GM21737 (cell line): Measurements from ENCODE around the gene PIGP.
"Not testable (repeated sequence)": the region's sequence is repeated elsewhere in the genome, so short reads cannot be mapped to it uniquely, and the experiment has no call there.

ENCODE experiments used
- ATAC-seq: cut with Tn5 transposase; IDR thresholded peaks from one replicate; pipeline ENCODE4 v1.9.1; 2021; ENCODE audit warnings: mild to moderate bottlenecking, moderate library complexity; ENCODE audit not compliant: unreplicated experiment

PIGP gene

DNA sequence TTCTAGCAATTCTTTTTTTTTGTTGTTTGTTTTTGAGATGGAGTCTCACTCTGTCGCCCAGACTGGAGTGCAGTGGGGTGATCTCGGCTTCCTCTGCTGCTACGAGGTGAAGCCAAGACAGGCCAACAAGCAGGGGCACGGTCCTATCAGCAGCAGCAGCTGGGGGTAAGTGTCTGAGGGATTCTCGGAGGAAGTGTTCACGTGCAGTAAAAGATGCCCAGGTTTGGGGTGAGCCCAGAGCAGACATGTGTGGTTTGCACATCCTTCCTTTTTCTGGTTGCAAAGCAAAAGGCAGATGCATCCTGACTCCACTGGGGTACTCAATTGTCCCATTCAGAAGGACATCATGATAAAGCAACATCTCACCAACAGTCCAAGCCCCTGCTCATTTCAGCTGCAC, 27.7 kb downstream of the PIGP start:
- no peak for ATAC-seq

DNA sequence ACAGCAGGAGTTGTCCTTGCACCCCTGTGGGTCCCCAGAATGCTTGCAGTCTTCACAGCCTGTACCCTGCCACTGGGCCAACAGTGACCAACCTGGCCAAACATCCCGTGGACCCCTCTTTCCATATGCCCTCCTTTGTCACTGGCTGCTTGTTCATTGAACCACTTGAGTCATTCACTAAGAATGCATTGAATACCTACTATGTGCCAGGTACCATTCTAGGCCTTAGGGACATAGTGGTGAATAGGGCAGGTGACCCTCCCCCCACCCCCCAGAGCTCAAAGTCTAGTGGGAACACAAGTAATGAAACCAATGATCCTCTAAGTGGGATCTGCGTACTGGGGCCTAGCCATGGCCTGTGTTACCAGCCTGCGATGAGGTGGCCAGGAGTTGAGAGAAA, 28.2 kb downstream of the PIGP start:
- no peak for ATAC-seq

DNA sequence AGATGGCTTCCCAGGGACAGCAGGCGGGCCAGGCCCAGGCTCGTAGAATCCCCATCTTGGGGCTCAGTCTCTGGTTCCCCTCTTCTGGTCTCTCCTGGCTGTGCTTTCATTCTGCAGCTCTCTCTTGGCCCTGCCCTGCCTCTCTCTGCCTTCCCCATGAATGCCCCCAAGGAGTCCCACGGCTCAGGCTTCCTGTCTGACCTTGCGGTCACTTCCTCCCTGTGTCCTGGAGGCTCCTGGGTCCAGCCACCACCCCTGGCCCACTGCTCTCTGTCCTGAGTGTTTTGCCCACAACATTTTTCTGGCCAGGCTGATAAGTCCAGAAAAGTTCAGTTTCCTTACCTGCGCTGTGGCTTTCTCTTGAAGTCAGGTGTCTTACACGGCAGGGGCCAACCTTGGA, 29.1 kb downstream of the PIGP start:
- ATAC-seq = no peak

- ATAC-seq = no peak
Observed at GRCh38 chr21:37041706-37042271, 31.1 kb downstream of the PIGP start.

GRCh38 chr21:37040212-37040611, 32.7 kb downstream of the PIGP start:
- no peak for ATAC-seq

DNA sequence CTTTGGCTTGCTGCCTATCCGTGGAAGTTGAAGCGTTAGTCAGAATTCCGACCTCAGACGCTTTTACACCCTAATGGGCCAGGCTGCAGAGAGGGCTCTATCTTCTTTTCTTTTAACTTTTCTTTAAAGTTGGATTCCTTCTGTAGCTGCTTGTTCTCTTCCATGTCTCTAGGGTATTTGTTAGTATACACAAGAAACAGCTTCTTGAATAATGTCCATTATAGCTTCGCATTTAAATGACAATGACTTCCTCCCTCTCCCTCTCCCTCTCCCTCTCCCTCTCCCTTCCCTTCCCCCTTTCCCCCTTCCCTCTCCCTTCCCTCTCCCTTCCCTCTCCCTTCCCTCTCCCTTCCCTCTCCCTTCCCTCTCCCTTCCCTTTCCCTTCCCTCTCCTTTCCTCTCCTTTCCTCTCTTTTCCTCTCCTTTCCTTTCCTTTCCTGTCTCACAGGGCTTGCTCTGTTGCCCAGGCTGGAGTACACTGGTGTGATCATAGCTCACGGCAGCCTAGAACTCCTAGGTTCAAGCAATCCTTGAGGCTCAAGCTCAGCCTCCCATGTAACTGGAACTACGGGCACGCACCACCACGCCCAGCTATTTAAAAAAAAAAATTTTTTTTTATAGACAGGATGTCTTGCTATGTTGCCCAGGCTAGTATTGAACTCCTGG, 33.3 kb downstream of the PIGP start:
- no peak for ATAC-seq

- ATAC-seq = no peak
Observed at GRCh38 chr21:37036177-37036576, 36.7 kb downstream of the PIGP start.

- ATAC-seq = not testable (repeated sequence)
Observed at GRCh38 chr21:37034394-37034793, 38.5 kb downstream of the PIGP start.

GRCh38 chr21:37032877-37033471, 39.9 kb downstream of the PIGP start:
- ATAC-seq = no peak

- no peak for ATAC-seq
Observed at GRCh38 chr21:37032293-37032692, 40.6 kb downstream of the PIGP start.

GRCh38 chr21:37030864-37031263, 42.0 kb downstream of the PIGP start:
- ATAC-seq = no peak

DNA sequence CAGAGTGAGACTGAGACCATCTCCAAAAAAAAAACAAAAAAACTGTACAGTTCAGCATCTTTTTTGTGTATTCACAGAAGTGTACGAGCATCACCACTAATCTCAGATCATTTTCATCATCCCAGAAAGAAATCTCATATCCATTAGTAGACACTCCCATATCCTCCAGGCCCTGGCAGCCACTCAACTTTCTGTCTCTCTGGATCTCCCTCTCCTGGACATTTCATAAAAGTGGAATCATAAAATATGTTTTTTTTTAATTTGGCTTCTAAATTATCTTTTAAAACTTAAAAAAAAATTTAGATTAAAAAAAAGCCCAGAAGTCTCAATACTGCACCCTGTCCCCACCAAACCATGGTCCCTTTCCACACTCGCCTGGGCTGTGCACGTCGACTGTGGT, 44.3 kb downstream of the PIGP start:
- no peak for ATAC-seq

GRCh38 chr21:37026499-37026898, 46.4 kb downstream of the PIGP start:
- ATAC-seq = no peak

DNA sequence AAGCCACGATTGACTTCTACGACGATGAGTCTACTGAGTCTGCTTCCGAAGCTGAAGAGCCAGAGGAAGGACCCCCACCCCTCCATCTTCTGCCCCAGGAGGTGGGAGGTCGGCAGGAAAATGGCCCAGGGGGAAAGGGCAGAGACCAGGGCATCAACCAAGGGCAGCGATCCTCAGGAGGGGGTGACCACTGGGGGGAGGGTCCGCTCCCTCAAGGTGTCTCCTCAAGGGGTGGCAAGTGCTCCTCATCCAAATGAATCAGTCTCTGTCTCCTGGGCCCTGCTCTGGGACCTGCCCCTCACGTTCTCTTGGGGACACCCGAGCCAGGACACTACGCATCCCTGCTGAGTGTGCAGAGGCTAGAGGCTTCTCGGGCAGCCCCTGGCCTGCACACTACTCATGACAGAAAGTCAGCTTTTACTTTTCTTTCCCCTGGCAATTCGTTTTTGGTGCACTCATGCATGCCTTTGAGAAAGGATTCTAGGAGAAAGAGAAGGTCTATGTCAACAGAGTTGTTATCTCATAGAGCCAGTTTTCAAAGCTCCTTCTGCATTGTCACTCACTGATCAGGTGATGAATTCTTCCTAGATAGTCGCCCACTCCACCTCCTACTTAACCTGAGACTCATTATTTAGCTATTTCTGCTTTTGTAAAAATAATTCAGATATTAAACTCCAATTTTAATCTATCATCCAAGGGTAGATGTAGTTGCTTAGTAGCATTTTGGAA, 54.8 kb downstream of the PIGP start:
- ATAC-seq = no peak
